PC-9 (cell line): Measurements from ENCODE around the gene SUGCT. TPM values are rescaled to one million over a fixed set of nuclear protein-coding genes. Genes with fewer than 3 reads are reported as not detected.

ENCODE experiments used
- BruUV-seq: library from RNA; stranded (reverse); fragments of 400-500 nt; replicated peaks from 2 replicates; lab custom pipeline; 2021; lab: Mats Ljungman, UMichigan
- CTCF ChIA-PET: fragments of 300-600 bp; sonication (Branson Sonifier 250); formaldehyde crosslinking; loops from one replicate; lab custom pipeline; 2022; ENCODE audit warnings: antibody characterized with exemption; lab: Charles Lee
- POLR2A ChIA-PET: fragments of 300-600 bp; sonication (Branson Sonifier 250); formaldehyde crosslinking; loops from one replicate; lab custom pipeline; 2022; ENCODE audit warnings: antibody characterized with exemption; ENCODE audit not compliant: unreplicated experiment; lab: Charles Lee
- DNase-seq, 2 experiments: peaks; one replicate each; pipeline versions ENCODE4 v3.0.0 to v3.0.0-alpha.2; 2015 to 2022; ENCODE audit warnings: mixed read lengths in 1 of 2
- H2AFZ ChIP-seq: fragments of 200-600 bp; sonication (generic); 2 replicates; pipeline ENCODE4 v1.8.1; 2017; ENCODE audit warnings: antibody characterized with exemption
- H3F3A ChIP-seq: fragments of 200-600 bp; sonication (generic); 2 replicates; pipeline ENCODE4 v1.8.1; 2017; ENCODE audit warnings: antibody characterized with exemption, mild to moderate bottlenecking, low read depth; ENCODE audit not compliant: insufficient read depth
- H3K27ac ChIP-seq: fragments of 200-600 bp; sonication (generic); 2 replicates; pipeline ENCODE4 v1.6.1; 2016; ENCODE audit warnings: mixed run types
- H3K27me3 ChIP-seq: fragments of 200-600 bp; sonication (generic); 2 replicates; pipeline ENCODE4 v1.6.1; 2016; ENCODE audit warnings: low read depth, mixed run types; ENCODE audit not compliant: insufficient read depth
- H3K36me3 ChIP-seq: fragments of 200-600 bp; sonication (generic); 2 replicates; pipeline ENCODE4 v1.6.1; 2016; ENCODE audit warnings: low read depth, mixed run types
- H3K4me1 ChIP-seq: fragments of 200-600 bp; sonication (generic); replicated peaks from 2 replicates; pipeline ENCODE4 v1.6.1; 2016; ENCODE audit warnings: mixed run types; ENCODE audit not compliant: insufficient read depth
- H3K4me2 ChIP-seq: fragments of 200-600 bp; sonication (generic); 2 replicates; pipeline ENCODE4 v1.6.1; 2017; ENCODE audit warnings: mixed run types
- H3K4me3 ChIP-seq: fragments of 200-600 bp; sonication (generic); 2 replicates; pipeline ENCODE4 v1.6.1; 2016; ENCODE audit warnings: mixed run types
- H3K79me2 ChIP-seq: fragments of 200-600 bp; sonication (generic); 2 replicates; pipeline ENCODE4 v1.6.1; 2017; ENCODE audit warnings: low read depth, mixed run types
- H3K9me2 ChIP-seq: fragments of 200-600 bp; sonication (generic); 2 replicates; pipeline ENCODE4 v1.8.1; 2017; ENCODE audit warnings: mild to moderate bottlenecking; ENCODE audit not compliant: insufficient read depth
- H3K9me3 ChIP-seq: fragments of 200-600 bp; sonication (generic); 2 replicates; pipeline ENCODE4 v1.8.1; 2016; ENCODE audit warnings: low read depth; ENCODE audit not compliant: insufficient read depth
- H4K20me1 ChIP-seq: fragments of 200-600 bp; sonication (generic); 2 replicates; pipeline ENCODE4 v1.8.1; 2017; ENCODE audit not compliant: insufficient read depth
- EZH2 ChIP-seq: fragments of 200-600 bp; sonication (generic); IDR thresholded peaks from 2 replicates; pipeline ENCODE4 v1.8.0; 2017; ENCODE audit warnings: antibody characterized with exemption, low read depth
- intact Hi-C: fragments of 100-400 bp; cut with micrococcal nuclease; formaldehyde crosslinking; loops from one replicate; pipeline ENCODE4 v1.10.0; 2022; ENCODE audit not compliant: unreplicated experiment
- total RNA-seq: library from RNA; stranded (reverse); gene quantifications from 2 replicates; pipeline ENCODE4 v1.2.3, GENCODE V29; 2021
- TF ChIP-seq, protein P1 (sequence below): fragments of 200-600 bp; sonication (generic); conservative IDR thresholded peaks from 2 replicates; pipeline ENCODE4 v1.6.1; 2017; ENCODE audit warnings: mixed run types, antibody characterized with exemption, mild to moderate bottlenecking, moderate library complexity

The SUGCT gene
- total RNA-seq, 1 experiment from 2014 or later, result 3.5 TPM

DNA sequence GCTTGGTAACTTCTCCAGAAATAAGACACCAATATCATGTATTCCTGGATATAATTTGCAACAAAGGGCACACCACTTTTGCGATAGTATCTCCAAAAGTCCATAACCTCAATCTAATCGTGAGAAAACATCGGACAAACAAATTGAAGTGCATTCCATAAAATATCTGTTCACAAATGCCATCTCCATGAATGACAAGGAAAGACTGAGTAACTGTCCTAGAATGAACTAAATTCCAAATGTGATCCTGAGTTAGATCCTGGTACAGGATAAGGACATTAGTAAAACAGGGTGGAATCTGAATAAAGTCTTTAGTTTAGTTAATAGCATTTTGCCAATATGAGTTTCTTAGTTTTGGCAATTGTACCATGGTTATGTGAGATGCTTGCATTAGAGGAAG lies 384.2 kb downstream of the SUGCT start:
- Histone ChIP-seq H3K79me2 (no peaks in the 10 kb centered on the region), H3K27me3 (no peaks in the 10 kb centered on the region), H3K27ac (no peak overlapping the region), H3K36me3 (no peaks in the 10 kb centered on the region), H3K4me1 (no peaks in the 10 kb centered on the region), H3K4me3 (no peak overlapping the region), H3K4me2 (no peak overlapping the region), H3F3A (no peaks in the 10 kb centered on the region), H3K9me3 (no peaks in the 10 kb centered on the region; the same call in 1 of the 2 replicates), H2AFZ (no peak overlapping the region), H3K9me2 (0 out of 2 replicates have a peak, but pooled peaks cover 4% of the 10 kb centered on the region), H4K20me1 (no peaks in the 10 kb centered on the region)
- no peak for DNase-seq
- intact Hi-C loops, result no loop called here
- CTCF ChIA-PET, result no interaction called here
- TF ChIP-seq, protein P1, sequence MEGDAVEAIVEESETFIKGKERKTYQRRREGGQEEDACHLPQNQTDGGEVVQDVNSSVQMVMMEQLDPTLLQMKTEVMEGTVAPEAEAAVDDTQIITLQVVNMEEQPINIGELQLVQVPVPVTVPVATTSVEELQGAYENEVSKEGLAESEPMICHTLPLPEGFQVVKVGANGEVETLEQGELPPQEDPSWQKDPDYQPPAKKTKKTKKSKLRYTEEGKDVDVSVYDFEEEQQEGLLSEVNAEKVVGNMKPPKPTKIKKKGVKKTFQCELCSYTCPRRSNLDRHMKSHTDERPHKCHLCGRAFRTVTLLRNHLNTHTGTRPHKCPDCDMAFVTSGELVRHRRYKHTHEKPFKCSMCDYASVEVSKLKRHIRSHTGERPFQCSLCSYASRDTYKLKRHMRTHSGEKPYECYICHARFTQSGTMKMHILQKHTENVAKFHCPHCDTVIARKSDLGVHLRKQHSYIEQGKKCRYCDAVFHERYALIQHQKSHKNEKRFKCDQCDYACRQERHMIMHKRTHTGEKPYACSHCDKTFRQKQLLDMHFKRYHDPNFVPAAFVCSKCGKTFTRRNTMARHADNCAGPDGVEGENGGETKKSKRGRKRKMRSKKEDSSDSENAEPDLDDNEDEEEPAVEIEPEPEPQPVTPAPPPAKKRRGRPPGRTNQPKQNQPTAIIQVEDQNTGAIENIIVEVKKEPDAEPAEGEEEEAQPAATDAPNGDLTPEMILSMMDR, result no peak
- TF ChIP-seq EZH2, result no peak
- POLR2A ChIA-PET, result no interaction called here
- no TSS peak for BruUV-seq

DNA sequence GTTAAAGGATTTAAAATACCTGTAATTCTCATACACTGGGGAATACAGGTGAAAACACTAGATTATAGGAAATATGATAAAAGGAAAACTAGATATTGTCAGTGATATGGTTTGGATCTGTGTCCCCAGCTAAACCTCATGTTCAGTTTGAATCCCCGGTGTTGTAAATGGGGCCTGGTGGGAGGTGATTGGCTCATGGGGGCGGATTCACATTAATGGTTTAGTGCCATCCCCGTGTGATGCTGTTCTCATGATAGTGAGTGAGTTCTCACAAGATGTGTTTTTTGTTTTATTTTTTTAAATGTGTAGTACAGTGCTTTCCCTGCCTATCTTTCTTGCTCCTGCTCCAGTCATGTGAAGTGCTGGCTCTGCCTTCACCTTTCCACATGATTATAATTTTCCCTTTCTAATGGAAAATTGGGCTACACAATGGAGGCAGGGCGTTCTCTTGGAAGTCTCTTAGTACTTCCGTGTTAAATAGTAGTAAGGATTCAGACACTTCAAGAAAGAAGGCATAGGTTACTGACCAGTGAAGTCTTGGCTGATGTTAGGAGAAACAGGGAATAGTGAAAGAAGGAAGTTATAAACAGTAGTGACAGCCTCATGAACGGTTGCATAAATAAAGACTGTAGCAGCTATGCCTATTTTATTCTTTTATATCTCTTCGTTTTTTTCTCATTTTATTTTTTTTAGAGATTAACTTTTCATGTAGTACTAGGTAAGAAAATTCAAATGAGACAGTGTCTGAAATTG lies 386.4 kb downstream of the SUGCT start:
- no peak overlapping the region for H3K27ac ChIP-seq
- H3K9me2 ChIP-seq, result 0 out of 2 replicates have a peak, but pooled peaks cover 4% of the 10 kb centered on the region
- BruUV-seq, result no TSS peak
- no peaks in the 10 kb centered on the region for H3K36me3 ChIP-seq
- H3K4me1 ChIP-seq, result no peaks in the 10 kb centered on the region
- intact Hi-C loops, result no loop called here
- POLR2A ChIA-PET, result no interaction called here
- H3K79me2 ChIP-seq, result no peaks in the 10 kb centered on the region
- H4K20me1 ChIP-seq, result no peaks in the 10 kb centered on the region
- no peak overlapping the region for H2AFZ ChIP-seq
- H3K4me2 ChIP-seq, result no peak overlapping the region
- TF ChIP-seq, protein P1, result no peak
- H3F3A ChIP-seq, result no peaks in the 10 kb centered on the region
- H3K27me3 ChIP-seq, result no peaks in the 10 kb centered on the region
- CTCF ChIA-PET, result no interaction called here
- H3K4me3 ChIP-seq, result no peak overlapping the region
- DNase-seq, result no peak
- H3K9me3 ChIP-seq, result no peaks in the 10 kb centered on the region; the same call in 1 of the 2 replicates

DNA sequence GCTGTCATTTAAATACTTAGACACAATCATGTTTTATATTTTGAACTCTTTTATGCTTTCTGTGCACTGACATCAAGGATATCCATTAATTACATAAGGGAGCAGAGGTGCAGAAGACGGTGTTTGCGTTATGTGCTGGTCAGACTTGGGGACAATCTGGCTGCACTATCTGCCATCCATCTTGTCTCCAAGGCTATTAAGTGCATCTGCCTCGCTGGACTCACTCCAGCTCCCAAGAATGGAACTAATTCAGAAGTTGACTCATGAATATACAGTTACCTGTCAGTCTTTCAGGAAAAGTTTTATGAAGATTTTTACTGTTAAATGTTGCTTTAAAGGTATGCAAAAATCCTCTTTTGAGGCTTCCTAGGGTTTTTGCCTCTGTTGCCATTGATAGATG lies 391.0 kb downstream of the SUGCT start:
- no peak for DNase-seq
- Histone ChIP-seq H4K20me1 (no peaks in the 10 kb centered on the region), H3K27ac (no peak overlapping the region), H2AFZ (no peak overlapping the region), H3K27me3 (no peaks in the 10 kb centered on the region), H3K36me3 (no peaks in the 10 kb centered on the region), H3K79me2 (no peaks in the 10 kb centered on the region), H3F3A (no peaks in the 10 kb centered on the region), H3K4me2 (no peak overlapping the region), H3K4me3 (no peak overlapping the region), H3K4me1 (no peaks in the 10 kb centered on the region), H3K9me3 (no peaks in the 10 kb centered on the region), H3K9me2 (0 out of 2 replicates have a peak, but pooled peaks cover 4% of the 10 kb centered on the region)
- POLR2A ChIA-PET, result no interaction called here
- BruUV-seq, result no TSS peak
- TF ChIP-seq, protein P1, result no peak
- TF ChIP-seq EZH2, result no peak
- CTCF ChIA-PET, result no interaction called here
- intact Hi-C loops, result no loop called here
